Aorta (tissue), 5 donors: ENCODE results near the gene STRBP. TPM values are rescaled to one million over a fixed set of nuclear protein-coding genes. Genes with fewer than 3 reads are reported as not detected.

Experiments
- ATAC-seq: fragments of 200-7000 bp; cut with Tn5 transposase; one replicate; pipeline ENCODE4 v1.9.1; 2022; ENCODE audit warnings: moderate library complexity; ENCODE audit not compliant: low FRiP score
- DNase-seq, 2 donors: peaks; one replicate each; pipeline ENCODE4 v3.0.0-alpha.2; 2020
- H3K27ac ChIP-seq, 2 donors: one replicate each; pipeline ENCODE4 v1.5.1; 2013; ENCODE audit warnings: low read length in 2 of 2, mild to moderate bottlenecking in 2 of 2, moderate library complexity in 2 of 2, control low read depth in 1 of 2, inconsistent platforms in 1 of 2, low read depth in 1 of 2
- H3K27me3 ChIP-seq, 2 donors: one replicate each; pipeline ENCODE4 v1.6.1; 2013; ENCODE audit warnings: control low read depth in 1 of 2, low read length in 1 of 2, mild to moderate bottlenecking in 1 of 2, moderate library complexity in 1 of 2; ENCODE audit not compliant: insufficient read depth in 2 of 2, control insufficient read depth in 1 of 2
- H3K36me3 ChIP-seq, 2 donors: one replicate each; pipeline ENCODE4 v1.6.1; 2013; ENCODE audit warnings: control low read depth in 1 of 2, low read length in 1 of 2, mild to moderate bottlenecking in 1 of 2; ENCODE audit not compliant: insufficient read depth in 2 of 2, control insufficient read depth in 1 of 2
- H3K4me1 ChIP-seq, 2 donors: one replicate each; pipeline ENCODE4 v1.6.1; 2013; ENCODE audit warnings: low read length in 2 of 2, control low read depth in 1 of 2, mild to moderate bottlenecking in 1 of 2, moderate library complexity in 1 of 2; ENCODE audit not compliant: insufficient read depth in 2 of 2, control insufficient read depth in 1 of 2
- H3K4me3 ChIP-seq, 2 donors: one replicate each; pipeline ENCODE4 v1.5.1; 2013; ENCODE audit warnings: low read length in 2 of 2, control low read depth in 1 of 2, mild to moderate bottlenecking in 1 of 2
- H3K9me3 ChIP-seq: one replicate; pipeline ENCODE4 v1.6.1; 2013; ENCODE audit warnings: mild to moderate bottlenecking, low read length; ENCODE audit not compliant: control insufficient read depth
- WGBS, 2 donors: extraction: QIAGEN DNeasy Blood & Tissue Kit; methylation state at CpG; one replicate each; pipeline ENCODE4 v1.1.7; 2013; 5-methylcytosine and 5-hydroxymethylcytosine counted together
- intact Hi-C, 2 donors: fragments of 100-400 bp; cut with DNase I; formaldehyde crosslinking; loops; one replicate each; pipeline versions ENCODE4 v1.14.2 to v1.15.0; 2022
- polyA plus RNA-seq, 2 donors: library from polyadenylated mRNA; stranded (reverse); fragments of 200-250 nt; gene quantifications; one replicate each; pipeline ENCODE4 v1.2.3, GENCODE V29; 2013
- total RNA-seq, 2 donors: library from RNA; stranded (reverse); fragmentation: NEBNext Ultra II Directional; extraction: Animal tissue kit (Norgen Biotek cat#: 25700); gene quantifications; one replicate each; pipeline ENCODE4 v1.2.1, GENCODE V29; 2021
- donor health status: healthy with polysubstance abuse.
- donor health status: Bipolar disorder and iron deficiency.
- donor health status: DM: no; HTN: no; CAD: no.
- donor health status: DM: no; HTN: no; CAD: no.
- donor health status: DM: yes; HTN: yes; CAD: no.

STRBP gene
- total and polyA plus RNA-seq, 4 donors, result 5.4 to 27.3 (median 8.6) TPM

- no peaks in the 10 kb centered on the region for H3K27me3 ChIP-seq
- no peak overlapping the region for H3K4me3 ChIP-seq
- intact Hi-C loops, result loop anchor here in 1 of 2 donors (10.0 kb wide), 1 partner anchor 229 kb away; no protein-coding TSS in a partner anchor
- peaks cover 3 to 9% of the 10 kb centered on the region in 2 donors for H3K4me1 ChIP-seq
- ATAC-seq (no peak), DNase-seq (no peak)
- H3K36me3 ChIP-seq, result no peaks in the 10 kb centered on the region
- WGBS, 2 donors, result 78 to 90% methylated on average over 6 of the region's 6 CpGs
- no peaks in the 10 kb centered on the region for H3K9me3 ChIP-seq
- no peak overlapping the region for H3K27ac ChIP-seq
Measured at GRCh38 chr9:123116036-123116435, 152.3 kb downstream of the STRBP start.

DNA sequence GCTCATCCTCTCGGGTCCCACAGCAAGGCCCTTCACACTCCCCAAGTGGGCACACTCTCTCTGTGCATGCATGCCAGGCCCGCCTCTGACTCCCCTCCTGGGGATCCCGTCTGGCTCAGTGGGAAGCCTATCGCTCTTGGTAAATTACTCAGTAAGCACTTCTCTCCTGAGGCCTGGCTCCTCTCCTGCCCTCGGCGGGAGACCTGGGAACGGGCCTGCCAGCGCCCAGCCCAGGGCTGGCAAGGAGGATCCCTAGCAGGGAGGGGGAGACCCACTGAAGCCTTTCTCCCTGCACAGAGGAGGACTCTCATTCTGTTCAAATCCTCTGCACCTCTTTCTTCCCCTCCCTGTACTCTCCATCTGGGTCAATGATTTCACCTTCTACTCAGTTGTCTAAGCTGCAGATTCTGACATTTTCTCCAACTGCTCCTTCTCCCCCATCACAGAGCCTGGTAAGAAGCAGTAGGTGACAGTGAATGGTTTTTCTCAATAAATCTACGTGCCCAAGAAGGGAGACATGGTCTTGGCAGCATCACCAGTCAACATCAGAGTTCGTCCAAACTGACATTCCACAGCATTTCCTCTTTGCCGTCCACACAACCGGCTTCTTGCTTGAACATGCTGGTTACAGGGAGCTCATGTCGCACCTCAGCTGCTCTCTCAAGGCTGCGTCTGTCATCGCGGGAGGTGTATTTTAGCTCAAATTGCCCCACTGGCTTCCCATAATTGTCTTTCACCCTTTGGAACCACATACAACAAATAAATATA, 153.1 kb downstream of the STRBP start:
- ATAC-seq, result no peak
- WGBS, 2 donors, result 18 to 23% methylated on average over 15 to 16 of the region's 16 CpGs

DNA sequence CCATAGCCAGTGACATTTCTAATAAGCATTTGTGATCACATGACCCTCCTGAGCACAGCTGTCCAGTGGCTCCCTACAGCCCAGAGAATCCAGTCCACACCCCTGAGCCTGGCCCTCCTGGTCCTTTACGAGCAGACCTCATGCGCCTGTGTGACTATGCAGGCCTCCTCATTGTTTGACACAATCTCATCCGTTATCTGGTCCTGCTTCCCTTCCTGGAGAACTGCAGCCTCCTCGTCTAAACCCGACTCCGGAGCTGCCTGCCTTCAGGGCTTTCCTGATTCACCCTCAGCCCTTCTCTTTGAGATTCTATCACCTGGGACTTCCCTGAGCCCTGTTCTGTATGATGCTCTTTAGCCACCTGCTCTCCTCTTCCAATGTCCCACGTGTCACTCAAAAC, 155.2 kb downstream of the STRBP start:
- 92 to 93% methylated on average over 7 of the region's 7 CpGs for WGBS, 2 donors
- Histone ChIP-seq H3K4me3 (no peak overlapping the region), H3K36me3 (peaks cover 0 to 5% of the 10 kb centered on the region in 2 donors), H3K27ac (no peak overlapping the region), H3K4me1 (peaks cover 3 to 4% of the 10 kb centered on the region in 2 donors), H3K27me3 (no peaks in the 10 kb centered on the region), H3K9me3 (no peaks in the 10 kb centered on the region)
- ATAC-seq (no peak), DNase-seq (no peak)
- intact Hi-C loops, result loop anchor here in 1 of 2 donors (10.0 kb wide), 1 partner anchor 232 kb away; no protein-coding TSS in a partner anchor

More for the DNA sequence above, 153.1 kb downstream of the STRBP start:
- no peak overlapping the region for H3K4me3 ChIP-seq
- H3K9me3 ChIP-seq, result no peaks in the 10 kb centered on the region
- H3K36me3 ChIP-seq, result no peaks in the 10 kb centered on the region
- DNase-seq, result no peak
- intact Hi-C loops, result loop anchor here in 1 of 2 donors (10.0 kb wide), 1 partner anchor 229 kb away; no protein-coding TSS in a partner anchor
- H3K27me3 ChIP-seq, result no peaks in the 10 kb centered on the region
- H3K27ac ChIP-seq, result peak overlapping the region in 1 of 2 donors; percentile 59
- peaks cover 3 to 9% of the 10 kb centered on the region in 2 donors for H3K4me1 ChIP-seq

GRCh38 chr9:123112015-123112975, 156.1 kb downstream of the STRBP start:
- intact Hi-C loops, result loop anchor here in 1 of 2 donors (10.0 kb wide), 1 partner anchor 233 kb away; no protein-coding TSS in a partner anchor
- H3K4me3 ChIP-seq, result no peak overlapping the region
- ATAC-seq (peak; percentile 43), DNase-seq (no peak)
- H3K36me3 ChIP-seq, result peaks cover 0 to 8% of the 10 kb centered on the region in 2 donors
- WGBS, 2 donors, result 63% methylated on average over 40 to 43 of the region's 43 CpGs
- no peaks in the 10 kb centered on the region for H3K27me3 ChIP-seq
- peaks cover 0 to under 1% of the 10 kb centered on the region in 2 donors for H3K4me1 ChIP-seq
- H3K9me3 ChIP-seq, result no peaks in the 10 kb centered on the region
- no peak overlapping the region for H3K27ac ChIP-seq

GRCh38 chr9:123111427-123112014, 156.9 kb downstream of the STRBP start:
- Histone ChIP-seq H3K4me1 (no peaks in the 10 kb centered on the region), H3K36me3 (peaks cover 0 to 11% of the 10 kb centered on the region in 2 donors), H3K4me3 (no peak overlapping the region), H3K27ac (no peak overlapping the region), H3K27me3 (no peaks in the 10 kb centered on the region), H3K9me3 (no peaks in the 10 kb centered on the region)
- WGBS, 2 donors, result 61 to 63% methylated on average over 8 of the region's 8 CpGs
- intact Hi-C loops, result loop anchor here in 1 of 2 donors (10.0 kb wide), 1 partner anchor 233 kb away; no protein-coding TSS in a partner anchor
- no peak for DNase-seq
- ATAC-seq, result no peak

DNA sequence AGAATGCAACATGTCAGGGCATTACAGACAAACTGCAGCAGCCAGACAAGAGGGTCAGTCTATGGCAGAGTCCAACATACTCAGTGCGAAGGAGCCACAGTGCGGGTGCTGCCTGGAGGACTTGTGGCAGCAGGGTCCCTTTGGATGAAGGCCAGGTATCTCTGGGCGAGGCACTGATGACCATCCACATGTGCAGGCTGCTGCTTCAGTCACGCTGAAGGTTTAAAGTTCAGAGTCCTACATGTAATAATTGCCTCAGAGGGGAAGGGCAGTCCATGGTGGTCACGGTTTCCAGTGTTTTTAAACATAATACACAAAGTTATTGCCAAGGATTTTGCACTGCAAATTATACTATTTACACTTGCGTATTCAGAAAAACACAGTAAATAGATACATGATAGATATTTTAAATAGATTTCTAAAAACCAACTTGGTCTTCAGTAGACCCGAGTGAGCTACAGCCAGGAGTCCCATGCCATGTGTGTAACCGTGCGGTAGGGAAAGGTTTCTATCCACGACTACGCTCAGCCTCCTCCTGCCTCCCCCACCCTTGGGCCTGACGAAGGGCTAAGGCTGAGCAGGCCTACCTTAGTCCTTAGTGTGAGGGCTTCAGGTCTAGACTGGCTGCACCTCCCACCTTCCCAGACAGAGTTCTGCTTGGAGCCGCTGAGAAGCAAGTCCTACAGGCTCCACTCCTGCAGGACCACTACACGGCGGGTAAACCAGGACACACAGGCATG, 158.7 kb downstream of the STRBP start:
- ATAC-seq, result no peak
- no peaks in the 10 kb centered on the region for H3K27me3 ChIP-seq
- intact Hi-C loops, result loop anchor here in 1 of 2 donors (10.0 kb wide), 1 partner anchor 235 kb away; no protein-coding TSS in a partner anchor
- no peak overlapping the region for H3K27ac ChIP-seq
- H3K4me3 ChIP-seq, result no peak overlapping the region
- 79 to 80% methylated on average over 15 of the region's 15 CpGs for WGBS, 2 donors
- no peaks in the 10 kb centered on the region for H3K9me3 ChIP-seq
- no peak for DNase-seq
- no peaks in the 10 kb centered on the region for H3K4me1 ChIP-seq
- H3K36me3 ChIP-seq, result peaks cover 0 to 11% of the 10 kb centered on the region in 2 donors

DNA sequence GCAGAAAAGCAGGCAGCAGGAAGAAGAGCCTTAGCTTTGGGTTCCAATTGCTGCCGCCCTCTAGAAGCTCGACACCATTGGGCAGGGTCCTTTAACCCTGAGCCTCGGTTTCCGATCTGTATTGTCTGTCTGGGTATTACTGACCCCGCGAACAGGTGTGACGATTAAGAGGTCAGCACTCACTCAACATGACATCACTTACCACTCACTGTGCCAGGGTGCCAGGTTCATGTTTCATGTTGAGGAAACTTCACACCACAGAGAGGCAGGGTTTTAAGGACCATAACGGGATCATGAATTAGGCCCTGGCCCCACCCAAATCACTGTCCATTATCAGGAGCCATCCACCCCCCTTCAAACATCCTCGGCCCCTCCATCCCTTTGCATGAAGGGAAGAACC, 159.4 kb downstream of the STRBP start:
- peaks cover 0 to 11% of the 10 kb centered on the region in 2 donors for H3K36me3 ChIP-seq
- H3K4me1 ChIP-seq, result no peaks in the 10 kb centered on the region
- ATAC-seq (no peak), DNase-seq (no peak)
- H3K27me3 ChIP-seq, result no peaks in the 10 kb centered on the region
- H3K9me3 ChIP-seq, result no peaks in the 10 kb centered on the region
- H3K4me3 ChIP-seq, result no peak overlapping the region
- 81 to 85% methylated on average over 9 of the region's 9 CpGs for WGBS, 2 donors
- intact Hi-C loops, result no loop called here
- H3K27ac ChIP-seq, result no peak overlapping the region
